ENCODE data around the gene NAA38.
"Not testable (repeated sequence)": the region's sequence is repeated elsewhere in the genome, so short reads cannot be mapped to it uniquely, and the experiment has no call there.

NAA38 gene

GRCh38 chr17:7884581-7885366 is 27.4 kb upstream of the NAA38 start:
- DNase-seq = peak; percentile 64

DNA sequence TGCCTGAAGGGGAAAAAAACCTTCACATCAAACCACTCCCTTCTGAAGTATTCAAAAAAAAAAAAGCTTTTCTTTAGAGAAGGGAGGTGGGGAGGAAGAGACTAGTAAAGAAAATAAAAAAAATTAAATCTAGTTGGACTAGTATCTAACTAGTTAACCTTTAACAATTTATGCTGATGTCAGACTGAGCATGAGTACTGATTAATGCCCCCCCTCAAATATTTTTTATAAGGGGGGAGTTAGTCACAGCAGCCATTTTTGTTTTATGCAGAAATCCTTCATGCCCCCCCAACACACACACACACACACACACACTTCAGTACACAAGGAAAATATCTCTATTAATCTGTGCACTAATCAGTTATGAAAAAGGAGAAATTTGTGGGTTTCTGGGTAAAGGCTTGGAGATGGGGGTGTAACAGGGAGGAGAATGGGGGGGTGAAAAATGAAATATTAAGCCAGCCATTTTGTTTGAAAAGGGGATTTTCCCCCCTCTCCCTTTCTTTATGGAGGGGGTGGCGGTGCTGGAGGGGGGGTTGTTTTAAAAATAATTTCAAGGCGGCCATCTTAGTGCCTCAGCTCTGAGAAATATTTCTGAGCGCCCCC is 26.5 kb upstream of the NAA38 start:
- DNase-seq = peak; percentile 67

DNA sequence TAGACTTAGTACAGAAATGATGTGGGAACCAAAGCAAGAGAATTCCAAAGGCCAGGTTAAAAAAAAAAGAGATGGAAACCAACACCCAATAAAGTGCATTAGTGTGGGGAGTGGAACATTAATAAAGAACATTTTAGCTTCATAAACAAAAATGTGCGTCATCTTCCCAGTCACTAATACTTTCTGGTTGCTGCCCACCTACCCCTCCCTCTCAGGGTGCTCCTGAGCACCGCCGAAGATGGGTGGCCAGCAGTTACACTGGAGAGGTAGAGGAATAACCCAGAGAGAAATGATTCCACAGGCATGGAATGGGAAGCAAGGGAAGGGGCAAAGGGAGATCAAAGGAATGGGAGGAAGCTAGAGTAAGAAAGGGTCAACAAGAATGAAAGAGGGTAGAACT is 25.3 kb upstream of the NAA38 start:
- no peak for DNase-seq

DNA sequence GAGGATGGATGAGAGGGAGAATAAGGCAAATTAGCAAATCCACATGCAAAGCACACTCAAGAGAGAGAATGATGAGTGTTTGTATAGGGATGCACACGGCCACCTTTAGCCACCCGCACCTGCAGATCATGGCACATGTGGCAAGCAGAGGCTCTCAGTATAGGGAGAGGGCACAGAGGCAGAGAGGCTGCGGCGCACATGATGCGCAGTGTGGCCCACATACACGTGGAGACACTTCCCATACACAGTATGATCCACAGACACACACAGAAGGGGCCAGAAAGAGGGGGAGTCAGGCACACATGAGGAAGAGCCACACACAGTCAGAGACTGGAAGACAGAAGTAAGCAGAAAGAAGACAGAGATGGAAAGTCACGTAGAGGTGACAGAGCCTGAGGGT is 24.7 kb upstream of the NAA38 start:
- DNase-seq = no peak

- no peak for DNase-seq
These were observed 24.1 kb upstream of the NAA38 start for GRCh38 chr17:7881276-7882054.

GRCh38 chr17:7880076-7880868 is 22.9 kb upstream of the NAA38 start:
- DNase-seq = no peak

DNA sequence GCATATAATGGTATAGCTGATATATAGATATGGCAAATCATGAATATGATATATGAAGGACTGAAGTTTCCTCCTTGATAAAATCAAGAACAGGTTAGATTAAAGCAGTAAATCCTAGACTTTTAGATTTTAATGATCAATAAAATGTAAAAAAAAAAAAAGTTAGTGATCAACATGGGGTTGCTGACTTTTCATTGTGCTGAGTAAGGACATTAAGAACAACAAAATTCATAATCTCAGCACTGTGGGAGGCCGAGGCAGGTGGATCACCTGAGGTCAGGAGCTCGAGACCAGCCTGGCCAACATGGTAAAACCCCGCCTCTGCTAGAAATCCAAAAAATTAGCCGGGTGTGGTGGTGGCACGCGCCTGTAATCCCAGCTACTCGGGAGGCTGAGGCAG is 20.9 kb upstream of the NAA38 start:
- DNase-seq = no peak

DNA sequence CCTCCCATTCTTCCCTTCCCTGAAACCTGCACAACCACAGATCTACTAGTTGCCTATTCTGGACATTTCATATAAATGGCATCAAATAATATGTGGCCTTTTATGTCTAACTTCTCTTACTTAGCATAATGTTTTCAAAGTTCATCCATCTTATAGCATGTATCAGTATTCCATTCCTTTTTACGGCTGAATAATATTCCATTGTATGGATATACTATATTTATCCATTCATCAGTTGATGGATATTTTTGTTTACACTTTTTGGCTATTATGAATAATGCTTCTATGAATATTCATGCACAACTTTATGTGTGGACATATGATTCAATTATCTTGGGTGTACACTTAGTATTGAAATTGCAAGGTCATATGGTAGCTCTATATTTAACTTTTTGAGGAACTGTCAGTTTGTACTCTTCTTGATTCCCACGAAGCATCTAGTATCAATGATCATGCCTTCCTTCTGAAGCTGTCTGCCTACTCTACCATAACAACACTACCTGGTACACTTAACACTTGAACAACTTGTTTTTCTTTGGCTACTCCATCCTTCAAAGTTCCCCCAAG is 18.5 kb upstream of the NAA38 start:
- DNase-seq = no peak

GRCh38 chr17:7873051-7873450 is 15.7 kb upstream of the NAA38 start:
- no peak for DNase-seq

- no peak for DNase-seq
These were observed 10.5 kb upstream of the NAA38 start for GRCh38 chr17:7867881-7868329.

- DNase-seq = no peak
These were observed 7.8 kb upstream of the NAA38 start for GRCh38 chr17:7864995-7865650.

- not testable (repeated sequence) for DNase-seq
These were observed 7.0 kb upstream of the NAA38 start for GRCh38 chr17:7864384-7864783.

DNA sequence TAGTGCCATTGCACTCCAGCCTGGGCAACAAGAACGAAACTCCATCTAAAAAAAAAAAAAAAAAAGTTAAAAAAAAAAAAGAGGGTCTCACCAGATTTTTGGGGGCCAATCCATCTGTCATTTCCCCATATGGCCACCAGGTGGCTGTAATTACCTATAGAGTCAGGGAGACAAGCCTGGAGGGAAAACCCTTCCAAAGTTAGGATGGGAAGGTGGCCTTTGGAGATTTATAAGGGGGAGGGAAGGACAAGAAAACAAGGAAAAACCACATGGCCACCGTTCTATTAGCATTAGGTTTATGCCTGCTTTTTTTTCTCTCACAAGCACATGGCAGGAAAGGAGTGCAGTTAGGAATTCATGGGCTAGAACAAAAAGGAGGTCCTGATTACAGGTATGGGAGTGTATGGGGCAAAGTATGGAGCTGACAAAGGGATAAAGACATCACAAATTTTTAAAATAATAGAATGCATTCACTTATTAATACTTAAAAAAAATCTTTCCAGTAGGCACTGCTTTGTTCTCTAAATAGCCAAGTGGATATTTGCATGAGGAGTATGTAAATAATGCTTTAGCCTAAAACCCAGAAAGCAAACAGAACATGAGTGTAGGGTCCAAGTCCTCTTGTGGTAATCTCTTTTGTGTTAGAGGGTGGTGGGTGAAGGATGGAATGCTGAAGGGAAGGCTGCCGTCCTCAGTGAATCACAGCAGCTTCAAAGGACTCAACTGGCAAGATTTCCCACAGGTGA is 5.5 kb upstream of the NAA38 start:
- no peak for DNase-seq

- DNase-seq = no peak
These were observed 1.7 kb upstream of the NAA38 start for GRCh38 chr17:7859028-7859427.

GRCh38 chr17:7858522-7858810 is 1.1 kb upstream of the NAA38 start:
- DNase-seq = no peak

DNA sequence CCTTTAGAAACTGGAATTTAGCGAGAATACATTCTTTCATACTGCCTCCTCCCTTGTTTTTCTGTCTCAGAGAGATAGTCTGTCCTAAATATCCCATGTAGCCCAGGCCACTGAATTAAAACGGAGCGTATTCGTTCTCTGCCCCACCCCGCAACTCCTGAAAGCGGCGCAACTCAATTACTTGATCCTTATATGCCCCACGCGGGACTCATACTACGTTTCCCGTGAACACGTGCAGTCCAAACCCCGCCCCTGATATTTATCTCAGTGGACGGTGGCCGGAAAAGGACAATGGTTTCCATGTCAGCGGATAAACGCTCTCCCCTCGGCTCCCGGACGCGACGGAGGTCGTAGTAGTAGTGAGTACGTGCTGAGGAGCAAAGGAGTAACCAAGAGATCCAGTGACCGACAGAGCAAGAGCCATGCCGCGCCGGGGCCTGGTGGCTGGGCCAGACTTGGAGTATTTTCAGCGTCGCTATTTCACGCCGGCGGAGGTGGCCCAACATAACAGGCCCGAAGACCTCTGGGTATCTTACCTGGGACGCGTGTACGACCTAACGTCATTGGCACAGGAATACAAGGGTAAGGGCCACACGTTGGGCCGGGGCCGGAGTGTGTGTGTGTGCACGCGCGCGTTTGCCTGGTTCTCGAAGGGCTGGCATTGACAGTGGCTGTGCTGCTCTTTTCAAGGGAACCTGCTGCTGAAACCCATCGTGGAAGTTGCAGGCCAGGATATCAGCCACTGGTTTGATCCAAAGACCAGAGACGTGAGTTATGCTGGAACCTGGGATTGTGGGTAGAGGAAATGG is 558 bp upstream of the NAA38 start, which contains the start of gene CYB5D1:
Gene CYB5D1 (plus strand): TSS at position 291 of the 809 bp plus-strand sequence. CDS start 132 bp downstream, at position 423.
- peak; percentile 96 for DNase-seq

DNA sequence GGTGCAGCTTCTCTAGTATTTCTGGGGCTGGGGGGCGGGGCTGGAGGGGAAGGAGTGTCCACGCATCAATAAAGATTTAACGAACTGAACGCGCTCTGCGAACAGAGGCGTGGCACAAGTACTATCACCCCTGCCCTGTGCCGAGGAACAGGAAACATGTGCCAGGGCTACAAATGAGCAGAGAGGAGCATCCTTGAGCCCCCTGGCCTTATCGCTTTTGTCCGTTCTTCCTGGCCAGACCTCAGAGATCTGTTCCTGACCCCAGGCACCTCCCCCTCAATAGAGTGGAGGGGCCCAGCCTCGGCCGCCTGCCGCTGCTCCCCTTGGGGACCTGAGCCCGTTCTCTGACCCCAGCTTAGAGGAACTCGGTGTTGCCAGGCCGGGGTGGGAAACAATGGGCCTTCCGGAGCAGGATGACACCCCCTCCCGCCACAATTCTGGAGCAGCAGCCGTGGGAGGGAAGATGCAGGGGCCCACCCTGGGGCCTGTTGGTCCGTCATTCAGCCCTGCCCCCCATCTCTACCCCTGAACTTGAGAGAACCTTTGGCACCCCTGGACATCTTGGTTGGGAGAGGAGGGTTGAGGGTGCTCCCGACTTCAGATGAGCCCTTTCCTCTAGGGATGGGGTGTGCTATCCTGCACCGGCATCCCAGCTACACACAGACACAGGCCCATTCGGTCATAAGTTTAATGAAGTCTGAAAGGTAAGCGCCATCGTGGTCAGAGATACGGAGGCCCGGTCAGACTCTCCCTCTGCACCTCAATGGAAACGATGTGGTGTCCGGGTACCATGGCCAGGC is 1.1 kb downstream of the NAA38 start:
- peak; percentile 58 for DNase-seq

DNA sequence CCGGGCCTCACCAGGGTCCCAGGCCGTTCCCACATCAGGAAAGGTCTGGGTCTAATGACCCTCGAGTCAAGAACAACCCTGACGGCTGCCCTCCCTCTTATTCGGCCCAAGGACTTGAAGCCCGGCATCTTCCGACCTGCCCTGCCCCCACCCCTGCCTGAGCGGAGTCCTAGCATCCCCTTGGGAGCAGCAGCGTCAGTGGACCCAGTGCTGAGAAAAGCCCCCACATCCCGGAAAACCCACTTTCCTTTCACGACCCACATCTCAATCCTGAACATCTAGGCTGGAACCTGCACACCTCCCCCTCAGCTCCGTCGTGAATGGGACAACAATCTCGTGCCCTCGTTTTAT is 1.7 kb downstream of the NAA38 start:
- peak; percentile 62 for DNase-seq

Measured in right kidney (tissue), 1 donor.